Right atrium auricular region (tissue), 2 donors: Measurements from ENCODE around the gene MIPOL1. TPM values are rescaled to one million over a fixed set of nuclear protein-coding genes. Genes with fewer than 3 reads are reported as not detected.
"Not testable (repeated sequence)": the region's sequence is repeated elsewhere in the genome, so short reads cannot be mapped to it uniquely, and the experiment has no call there.

ENCODE experiments used
- DNase-seq: peaks from one replicate; pipeline ENCODE4 v3.0.0-alpha.2; 2019; ENCODE audit warnings: low spot score
- H3K27ac ChIP-seq, 2 donors: fragments of 200-600 bp; sonication (generic); 1 replicate in 1 of 2; 2 replicates in 1 of 2; pipeline ENCODE4 v1.5.1; 2016 to 2019
- H3K27me3 ChIP-seq, 2 donors: fragments of 200-600 bp; sonication (generic); one replicate each; pipeline versions ENCODE4 v1.5.1 to v1.6.0; 2017 to 2019
- H3K36me3 ChIP-seq: fragments of 200-600 bp; sonication (generic); one replicate; pipeline ENCODE4 v1.5.1; 2016
- H3K4me1 ChIP-seq, 2 donors: fragments of 200-600 bp; sonication (generic); one replicate each; pipeline versions ENCODE4 v1.5.1 to v1.6.0; 2017 to 2019
- H3K4me3 ChIP-seq, 2 donors: fragments of 200-600 bp; sonication (generic); 1 replicate in 1 of 2; 2 replicates in 1 of 2; pipeline ENCODE4 v1.5.1; 2017 to 2019; ENCODE audit warnings: mild to moderate bottlenecking in 1 of 2, moderate library complexity in 1 of 2
- H3K9me3 ChIP-seq, 2 donors: fragments of 200-600 bp; sonication (generic); one replicate each; pipeline ENCODE4 v1.5.1; 2019
- CTCF ChIP-seq, 2 donors: fragments of 200-600 bp; sonication (generic); IDR thresholded peaks; one replicate each; pipeline ENCODE4 v1.5.1; 2019; ENCODE audit warnings: antibody characterized with exemption in 2 of 2
- total RNA-seq, 2 donors: library from RNA; depleted of rRNA; stranded (reverse); fragments of >200 nt; gene quantifications; one replicate each; pipeline ENCODE4 v1.1.0, GENCODE V29; 2016

Gene MIPOL1
- total RNA-seq, 2 donors from 2014 or later = 4.9 to 6.2 TPM

GRCh38 chr14:37203423-37203822 is 5.7 kb downstream of the MIPOL1 start:
- Histone ChIP-seq H3K36me3 (no peaks in the 10 kb centered on the region), H3K9me3 (no peaks in the 10 kb centered on the region), H3K27me3 (no peaks in the 10 kb centered on the region), H3K4me1 (no peaks in the 10 kb centered on the region), H3K27ac (no peak overlapping the region), H3K4me3 (no peak overlapping the region)
- DNase-seq = no peak
- TF ChIP-seq CTCF (IDR thresholded peaks at IDR 0.05) = no peak

GRCh38 chr14:37205623-37206605 is 8.2 kb downstream of the MIPOL1 start:
- not testable (repeated sequence) for H3K27me3 ChIP-seq, DNase-seq, H3K4me3 ChIP-seq, H3K9me3 ChIP-seq, H3K4me1 ChIP-seq, H3K27ac ChIP-seq, H3K36me3 ChIP-seq

- H3K9me3 ChIP-seq, H3K4me1 ChIP-seq, H3K27ac ChIP-seq, H3K27me3 ChIP-seq, H3K36me3 ChIP-seq, DNase-seq, H3K4me3 ChIP-seq: not testable (repeated sequence)
Observed at GRCh38 chr14:37209617-37210016, 11.9 kb downstream of the MIPOL1 start.

- no peak for TF ChIP-seq CTCF (IDR thresholded peaks at IDR 0.05)
- H3K27ac ChIP-seq = no peak overlapping the region
- H3K36me3 ChIP-seq = no peaks in the 10 kb centered on the region
- H3K4me3 ChIP-seq = no peak overlapping the region
- no peak for DNase-seq
- H3K9me3 ChIP-seq = no peaks in the 10 kb centered on the region
- no peaks in the 10 kb centered on the region for H3K4me1 ChIP-seq
- no peaks in the 10 kb centered on the region for H3K27me3 ChIP-seq
Observed at GRCh38 chr14:37210448-37210847, 12.7 kb downstream of the MIPOL1 start.

- Histone ChIP-seq H3K36me3 (no peaks in the 10 kb centered on the region), H3K4me3 (no peak overlapping the region), H3K27me3 (no peaks in the 10 kb centered on the region), H3K4me1 (no peaks in the 10 kb centered on the region), H3K9me3 (peaks cover 0 to 7% of the 10 kb centered on the region in 2 donors), H3K27ac (no peak overlapping the region)
- no peak for TF ChIP-seq CTCF (IDR thresholded peaks at IDR 0.05)
- no peak for DNase-seq
Observed at GRCh38 chr14:37213016-37213415, 15.3 kb downstream of the MIPOL1 start.

- no peak for TF ChIP-seq CTCF (IDR thresholded peaks at IDR 0.05)
- Histone ChIP-seq H3K36me3 (no peaks in the 10 kb centered on the region), H3K27me3 (no peaks in the 10 kb centered on the region), H3K27ac (no peak overlapping the region), H3K9me3 (peaks cover 0 to 7% of the 10 kb centered on the region in 2 donors), H3K4me3 (no peak overlapping the region), H3K4me1 (no peaks in the 10 kb centered on the region)
- no peak for DNase-seq
Observed at GRCh38 chr14:37215345-37215744, 17.6 kb downstream of the MIPOL1 start.
